ENCODE measurements around the gene NR1H4.

- TF ChIP-seq ZNF274 (IDR thresholded peaks at IDR 0.05; ENCODE audit: low read depth, low read length) (no peak), YY1 (IDR thresholded peaks at IDR 0.05; ENCODE audit: insufficient read depth, insufficient read length) (no peak)
Observed at GRCh38 chr12:100591979-100592378, 118.3 kb downstream of the NR1H4 start.
